Measurements from ENCODE around the gene LRRC75B. TPM values are rescaled to one million over a fixed set of nuclear protein-coding genes. Genes with fewer than 3 reads are reported as not detected.
A peak's percentile ranks its signal among the peaks of the same experiment; 100 is the strongest.

Gene LRRC75B
- total and polyA plus RNA-seq, 2 of the 13 experiments (the other 11 are each of a cell fraction or from before 2014, with no cell fraction given), result 11.8 to 34.8 TPM

DNA sequence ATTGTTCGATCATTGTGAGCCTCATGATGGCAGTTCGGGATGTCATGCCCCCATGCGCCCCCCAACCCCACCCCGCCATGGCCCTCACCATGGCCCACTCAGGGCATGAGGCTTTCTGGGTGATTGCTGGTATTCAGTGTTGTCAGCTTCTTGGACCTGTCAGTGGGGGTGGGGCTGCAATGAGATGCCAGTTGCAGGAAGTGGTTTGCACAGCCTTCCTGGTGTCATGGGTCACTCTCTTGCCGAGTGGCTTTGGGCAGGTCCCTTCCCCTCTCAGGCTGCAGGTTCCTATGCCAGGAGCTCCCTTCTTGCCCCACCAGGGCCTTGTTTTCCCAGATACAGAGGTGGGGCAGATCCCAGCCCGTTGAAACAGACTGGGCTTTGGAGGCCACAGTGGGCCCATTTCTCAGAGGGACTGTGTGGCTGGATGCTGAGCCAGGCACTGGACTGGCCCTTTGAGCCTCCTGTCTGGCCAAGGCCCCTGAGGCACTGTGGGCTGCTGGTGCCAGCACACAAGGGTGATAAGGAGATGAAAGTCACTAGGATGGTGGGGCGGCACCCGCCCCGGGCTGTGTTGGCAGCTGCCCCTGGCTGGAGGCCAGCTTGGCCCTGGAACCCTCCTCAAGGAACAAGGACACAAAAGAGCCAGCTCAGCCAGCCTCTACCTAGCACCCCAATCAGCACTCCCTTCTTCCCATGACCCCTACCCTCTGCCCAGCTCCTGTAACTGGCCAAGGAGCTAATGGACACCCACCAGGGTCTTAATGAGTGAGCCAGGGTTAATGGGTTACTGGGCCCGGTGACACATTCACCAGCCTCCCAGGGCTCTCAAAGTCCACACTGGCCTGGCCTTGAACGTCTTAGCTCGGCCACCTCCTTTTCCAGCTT lies 8.6 kb upstream of the LRRC75B start (continued):
- TF ChIP-seq KAT8 (CRISPR knock-in tag; IDR thresholded peaks at IDR 0.05), result peak; percentile 59; the same call in 1 of the 2 replicates
- peak; percentile 98 for TF ChIP-seq TBX2 (CRISPR knock-in tag; IDR thresholded peaks at IDR 0.05; ENCODE audit: borderline replicate concordance)
- TF ChIP-seq, protein P1, sequence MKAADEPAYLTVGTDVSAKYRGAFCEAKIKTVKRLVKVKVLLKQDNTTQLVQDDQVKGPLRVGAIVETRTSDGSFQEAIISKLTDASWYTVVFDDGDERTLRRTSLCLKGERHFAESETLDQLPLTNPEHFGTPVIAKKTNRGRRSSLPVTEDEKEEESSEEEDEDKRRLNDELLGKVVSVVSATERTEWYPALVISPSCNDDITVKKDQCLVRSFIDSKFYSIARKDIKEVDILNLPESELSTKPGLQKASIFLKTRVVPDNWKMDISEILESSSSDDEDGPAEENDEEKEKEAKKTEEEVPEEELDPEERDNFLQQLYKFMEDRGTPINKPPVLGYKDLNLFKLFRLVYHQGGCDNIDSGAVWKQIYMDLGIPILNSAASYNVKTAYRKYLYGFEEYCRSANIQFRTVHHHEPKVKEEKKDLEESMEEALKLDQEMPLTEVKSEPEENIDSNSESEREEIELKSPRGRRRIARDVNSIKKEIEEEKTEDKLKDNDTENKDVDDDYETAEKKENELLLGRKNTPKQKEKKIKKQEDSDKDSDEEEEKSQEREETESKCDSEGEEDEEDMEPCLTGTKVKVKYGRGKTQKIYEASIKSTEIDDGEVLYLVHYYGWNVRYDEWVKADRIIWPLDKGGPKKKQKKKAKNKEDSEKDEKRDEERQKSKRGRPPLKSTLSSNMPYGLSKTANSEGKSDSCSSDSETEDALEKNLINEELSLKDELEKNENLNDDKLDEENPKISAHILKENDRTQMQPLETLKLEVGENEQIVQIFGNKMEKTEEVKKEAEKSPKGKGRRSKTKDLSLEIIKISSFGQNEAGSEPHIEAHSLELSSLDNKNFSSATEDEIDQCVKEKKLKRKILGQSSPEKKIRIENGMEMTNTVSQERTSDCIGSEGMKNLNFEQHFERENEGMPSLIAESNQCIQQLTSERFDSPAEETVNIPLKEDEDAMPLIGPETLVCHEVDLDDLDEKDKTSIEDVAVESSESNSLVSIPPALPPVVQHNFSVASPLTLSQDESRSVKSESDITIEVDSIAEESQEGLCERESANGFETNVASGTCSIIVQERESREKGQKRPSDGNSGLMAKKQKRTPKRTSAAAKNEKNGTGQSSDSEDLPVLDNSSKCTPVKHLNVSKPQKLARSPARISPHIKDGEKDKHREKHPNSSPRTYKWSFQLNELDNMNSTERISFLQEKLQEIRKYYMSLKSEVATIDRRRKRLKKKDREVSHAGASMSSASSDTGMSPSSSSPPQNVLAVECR (CRISPR knock-in tag; IDR thresholded peaks at IDR 0.05; ENCODE audit: borderline replicate concordance), result peak; percentile 60; the same call in 1 of the 2 replicates
- 0 out of 3 replicates have a peak, but pooled peaks have one; percentile 12 for TF ChIP-seq MXI1 (IDR thresholded peaks at IDR 0.05; ENCODE audit: borderline replicate concordance, low read depth, low read length)
- peak; percentile 79; the same call in 1 of the 2 replicates for TF ChIP-seq ZMYM3 (CRISPR knock-in tag; IDR thresholded peaks at IDR 0.05)
- peak; percentile 73 for TF ChIP-seq ZNF768 (CRISPR knock-in tag; IDR thresholded peaks at IDR 0.05)
- peak; percentile 26; the same call in 1 of the 2 replicates for TF ChIP-seq FOXC1 (CRISPR knock-in tag; IDR thresholded peaks at IDR 0.05; ENCODE audit: borderline replicate concordance)
- no peak for TF ChIP-seq EP300 (IDR thresholded peaks at IDR 0.05; ENCODE audit: low read depth in 2 of 2, low read length in 2 of 2)
- 0 out of 2 replicates have a peak, but pooled peaks have one; percentile 17 for TF ChIP-seq EP300 (CRISPR knock-in tag; IDR thresholded peaks at IDR 0.05; ENCODE audit: borderline replicate concordance)
- peak; percentile 50 for TF ChIP-seq ZFY (CRISPR knock-in tag; IDR thresholded peaks at IDR 0.05)
- no peak for TF ChIP-seq SRF (IDR thresholded peaks at IDR 0.05; ENCODE audit: low read depth, low read length)
- no peak for TF ChIP-seq ZNF850 (CRISPR knock-in tag; conservative IDR thresholded peaks at IDR 0.05)
- peak; percentile 63 for TF ChIP-seq RBFOX2 (IDR thresholded peaks at IDR 0.05; ENCODE audit: low read depth, low read length)
- TF ChIP-seq ZNF577 (CRISPR knock-in tag; IDR thresholded peaks at IDR 0.05; ENCODE audit: borderline replicate concordance, low read depth), result no peak
- no peak for TF ChIP-seq TCF7L2 (IDR thresholded peaks at IDR 0.05; ENCODE audit: low read depth, low read length)
- TF ChIP-seq NONO (IDR thresholded peaks at IDR 0.05), result no peak
- TF ChIP-seq NONO (CRISPR knock-in tag; conservative IDR thresholded peaks at IDR 0.05), result peak; percentile 58; the same call in 1 of the 2 replicates
- TF ChIP-seq ZNF3 (CRISPR knock-in tag; IDR thresholded peaks at IDR 0.05), result no peak
- TF ChIP-seq SPEN (CRISPR knock-in tag; IDR thresholded peaks at IDR 0.05; ENCODE audit: low read depth), result peak; percentile 47; the same call in 1 of the 2 replicates
- peak in 1 of 2 experiments; percentile 71; a peak in 3 of 4 replicates for TF ChIP-seq POLR2A (IDR thresholded peaks at IDR 0.05; ENCODE audit: insufficient read depth in 1 of 2, low read depth in 2 of 2, low read length in 2 of 2)
- peak; percentile 70 for TF ChIP-seq SAP130 (CRISPR knock-in tag; IDR thresholded peaks at IDR 0.05; ENCODE audit: low read depth)
- no peak for TF ChIP-seq EED (CRISPR knock-in tag; IDR thresholded peaks at IDR 0.05)
- TF ChIP-seq, protein P2, sequence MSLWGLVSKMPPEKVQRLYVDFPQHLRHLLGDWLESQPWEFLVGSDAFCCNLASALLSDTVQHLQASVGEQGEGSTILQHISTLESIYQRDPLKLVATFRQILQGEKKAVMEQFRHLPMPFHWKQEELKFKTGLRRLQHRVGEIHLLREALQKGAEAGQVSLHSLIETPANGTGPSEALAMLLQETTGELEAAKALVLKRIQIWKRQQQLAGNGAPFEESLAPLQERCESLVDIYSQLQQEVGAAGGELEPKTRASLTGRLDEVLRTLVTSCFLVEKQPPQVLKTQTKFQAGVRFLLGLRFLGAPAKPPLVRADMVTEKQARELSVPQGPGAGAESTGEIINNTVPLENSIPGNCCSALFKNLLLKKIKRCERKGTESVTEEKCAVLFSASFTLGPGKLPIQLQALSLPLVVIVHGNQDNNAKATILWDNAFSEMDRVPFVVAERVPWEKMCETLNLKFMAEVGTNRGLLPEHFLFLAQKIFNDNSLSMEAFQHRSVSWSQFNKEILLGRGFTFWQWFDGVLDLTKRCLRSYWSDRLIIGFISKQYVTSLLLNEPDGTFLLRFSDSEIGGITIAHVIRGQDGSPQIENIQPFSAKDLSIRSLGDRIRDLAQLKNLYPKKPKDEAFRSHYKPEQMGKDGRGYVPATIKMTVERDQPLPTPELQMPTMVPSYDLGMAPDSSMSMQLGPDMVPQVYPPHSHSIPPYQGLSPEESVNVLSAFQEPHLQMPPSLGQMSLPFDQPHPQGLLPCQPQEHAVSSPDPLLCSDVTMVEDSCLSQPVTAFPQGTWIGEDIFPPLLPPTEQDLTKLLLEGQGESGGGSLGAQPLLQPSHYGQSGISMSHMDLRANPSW (CRISPR knock-in tag; IDR thresholded peaks at IDR 0.05; ENCODE audit: borderline replicate concordance), result 0 out of 2 replicates have a peak, but pooled peaks have one; percentile 59
- peak; percentile 91; the same call in 1 of the 2 replicates for TF ChIP-seq MTA1 (CRISPR knock-in tag; IDR thresholded peaks at IDR 0.05; ENCODE audit: borderline replicate concordance)

Data from HepG2 (cell line).